Adipocyte (in vitro differentiated cells): ENCODE data around the gene ETFBKMT.
"Not testable (repeated sequence)": the region's sequence is repeated elsewhere in the genome, so short reads cannot be mapped to it uniquely, and the experiment has no call there.

ENCODE experiments used
- DNase-seq: peaks from one replicate; pipeline ENCODE4 v3.0.0-alpha.2; 2015; ENCODE audit warnings: low read depth
- H3K27me3 ChIP-seq: replicated peaks from 2 replicates; pipeline ENCODE4 v1.7.0; 2013; ENCODE audit warnings: mild to moderate bottlenecking, low read length, moderate library complexity; ENCODE audit not compliant: control insufficient read depth, insufficient read depth
- H3K36me3 ChIP-seq: 2 replicates; pipeline ENCODE4 v1.7.0; 2013; ENCODE audit warnings: low read length, mild to moderate bottlenecking, moderate library complexity; ENCODE audit not compliant: control insufficient read depth, insufficient read depth, severe bottlenecking
- H3K4me1 ChIP-seq: 2 replicates; pipeline ENCODE4 v1.7.0; 2013; ENCODE audit warnings: mild to moderate bottlenecking, low read length, moderate library complexity; ENCODE audit not compliant: control insufficient read depth, insufficient read depth
- H3K4me3 ChIP-seq: 2 replicates; pipeline ENCODE4 v1.7.0; 2013; ENCODE audit warnings: mild to moderate bottlenecking, low read length, moderate library complexity
- H3K9ac ChIP-seq: 2 replicates; pipeline ENCODE4 v1.7.0; 2013; ENCODE audit warnings: mild to moderate bottlenecking, low read length, moderate library complexity
- H3K9me3 ChIP-seq: 2 replicates; pipeline ENCODE4 v1.7.0; 2013; ENCODE audit warnings: mild to moderate bottlenecking, low read length, moderate library complexity; ENCODE audit not compliant: control insufficient read depth

Gene ETFBKMT

DNA sequence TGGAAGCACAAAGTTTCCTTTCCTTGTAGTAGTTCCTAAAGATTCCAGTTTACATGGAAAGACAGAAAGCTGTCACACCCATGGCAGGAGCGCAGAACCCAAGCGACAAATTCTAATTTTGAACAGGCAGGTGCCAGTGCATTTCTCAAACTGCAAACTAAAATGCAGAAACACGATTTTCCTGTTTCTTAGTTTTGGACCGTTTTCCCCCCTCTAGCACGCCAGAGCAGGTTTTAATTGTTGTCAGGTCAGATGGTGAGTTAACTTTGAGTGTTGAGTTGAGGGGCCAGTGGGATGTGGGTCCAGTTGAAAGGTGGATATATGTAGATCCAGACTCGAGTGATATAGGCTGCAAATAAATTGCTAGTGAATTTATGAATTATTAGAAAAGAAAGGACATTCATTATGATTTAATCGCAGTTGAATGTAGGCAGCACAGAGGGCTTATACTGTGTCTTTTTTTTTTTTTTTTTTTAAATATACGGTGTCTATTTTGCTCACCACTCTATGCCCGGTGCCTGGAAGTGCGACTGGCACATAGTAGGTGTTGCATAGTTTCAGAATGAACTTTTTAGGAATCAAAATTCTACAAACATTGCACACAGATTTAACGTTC, 909 bp upstream of the ETFBKMT start:
- H3K36me3 ChIP-seq, result peaks cover 7% of the 10 kb centered on the region
- peak overlapping the region; percentile 97 for H3K9ac ChIP-seq
- peaks cover 6% of the 10 kb centered on the region for H3K4me1 ChIP-seq
- H3K27me3 ChIP-seq, result no peaks in the 10 kb centered on the region
- peak overlapping the region; percentile 98 for H3K4me3 ChIP-seq
- no peak for DNase-seq
- H3K9me3 ChIP-seq, result no peaks in the 10 kb centered on the region

- Histone ChIP-seq H3K27me3 (no peaks in the 10 kb centered on the region), H3K9ac (no peak overlapping the region)
Measured at GRCh38 chr12:31662176-31662849, 2.8 kb downstream of the ETFBKMT start.

GRCh38 chr12:31663576-31663975, 4.1 kb downstream of the ETFBKMT start:
- H3K4me3 ChIP-seq, result no peak overlapping the region
- H3K9me3 ChIP-seq, result no peaks in the 10 kb centered on the region
- DNase-seq, result no peak
- peaks cover 2% of the 10 kb centered on the region for H3K4me1 ChIP-seq
- no peak overlapping the region for H3K9ac ChIP-seq
- H3K27me3 ChIP-seq, result no peaks in the 10 kb centered on the region
- peaks cover 7% of the 10 kb centered on the region for H3K36me3 ChIP-seq

More at GRCh38 chr12:31662176-31662849, 2.8 kb downstream of the ETFBKMT start:
- H3K36me3 ChIP-seq, result peaks cover 7% of the 10 kb centered on the region
- no peaks in the 10 kb centered on the region for H3K9me3 ChIP-seq
- peaks cover 6% of the 10 kb centered on the region for H3K4me1 ChIP-seq
- H3K4me3 ChIP-seq, result no peak overlapping the region
- DNase-seq, result no peak

- Histone ChIP-seq H3K4me3 (no peak overlapping the region), H3K9ac (no peak overlapping the region), H3K4me1 (no peaks in the 10 kb centered on the region), H3K27me3 (no peaks in the 10 kb centered on the region), H3K9me3 (peaks cover 4% of the 10 kb centered on the region), H3K36me3 (peaks cover 7% of the 10 kb centered on the region)
- DNase-seq, result no peak
Measured at GRCh38 chr12:31664038-31664437, 4.5 kb downstream of the ETFBKMT start.

DNA sequence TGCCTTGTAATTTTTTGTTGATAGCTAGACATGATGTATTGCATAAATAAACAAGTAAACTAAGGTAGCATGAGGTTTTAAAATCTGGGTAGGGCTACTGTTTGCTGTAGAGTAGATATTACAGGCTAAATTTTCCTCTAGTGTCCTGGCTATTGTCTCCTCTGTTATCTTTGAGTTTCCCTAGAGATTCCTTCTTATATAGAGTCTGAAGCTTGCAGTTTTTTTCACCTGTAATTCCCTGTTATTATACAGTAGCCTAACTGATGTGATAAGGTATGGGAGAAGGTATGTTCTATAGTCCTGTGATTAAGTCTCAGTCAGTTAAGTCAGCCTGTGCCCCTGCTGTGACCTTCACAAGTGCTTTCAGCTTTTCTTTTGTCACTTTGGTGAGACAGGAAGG, 9.5 kb downstream of the ETFBKMT start:
- no peak overlapping the region for H3K9ac ChIP-seq
- no peaks in the 10 kb centered on the region for H3K4me1 ChIP-seq
- H3K4me3 ChIP-seq, result peak overlapping the region; percentile 29
- peaks cover 9% of the 10 kb centered on the region for H3K9me3 ChIP-seq
- H3K36me3 ChIP-seq, result peaks cover 17% of the 10 kb centered on the region
- no peak for DNase-seq
- H3K27me3 ChIP-seq, result no peaks in the 10 kb centered on the region

DNA sequence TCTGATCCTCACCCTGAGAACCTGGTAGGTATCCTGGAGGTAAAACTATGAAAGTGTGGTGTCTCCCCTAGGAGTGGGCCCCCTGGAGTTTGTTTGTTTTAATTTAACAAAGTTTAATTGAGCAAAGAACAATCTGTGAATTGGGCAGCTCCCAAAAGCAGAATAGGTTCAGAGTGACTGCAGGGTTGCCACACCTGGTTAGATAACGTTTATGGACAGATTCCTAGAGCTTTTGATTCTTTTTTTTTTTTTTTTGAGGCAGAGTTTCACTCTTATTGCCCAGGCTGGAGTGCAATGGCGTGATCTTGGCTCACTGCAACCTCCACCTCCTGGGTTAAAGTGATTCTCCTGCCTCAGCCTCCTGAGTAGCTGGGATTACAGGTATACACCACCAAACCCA, 10.1 kb downstream of the ETFBKMT start:
- Histone ChIP-seq H3K36me3 (peaks cover 17% of the 10 kb centered on the region), H3K4me3 (peak overlapping the region; percentile 29)
- not testable (repeated sequence) for H3K9me3 ChIP-seq, H3K9ac ChIP-seq, H3K4me1 ChIP-seq, H3K27me3 ChIP-seq, DNase-seq

- no peak overlapping the region for H3K4me3 ChIP-seq
- H3K36me3 ChIP-seq, result peaks cover 17% of the 10 kb centered on the region
- no peak overlapping the region for H3K9ac ChIP-seq
- peaks cover 9% of the 10 kb centered on the region for H3K9me3 ChIP-seq
- no peaks in the 10 kb centered on the region for H3K4me1 ChIP-seq
- no peaks in the 10 kb centered on the region for H3K27me3 ChIP-seq
- DNase-seq, result no peak
Measured at GRCh38 chr12:31672521-31672920, 13.0 kb downstream of the ETFBKMT start.

DNA sequence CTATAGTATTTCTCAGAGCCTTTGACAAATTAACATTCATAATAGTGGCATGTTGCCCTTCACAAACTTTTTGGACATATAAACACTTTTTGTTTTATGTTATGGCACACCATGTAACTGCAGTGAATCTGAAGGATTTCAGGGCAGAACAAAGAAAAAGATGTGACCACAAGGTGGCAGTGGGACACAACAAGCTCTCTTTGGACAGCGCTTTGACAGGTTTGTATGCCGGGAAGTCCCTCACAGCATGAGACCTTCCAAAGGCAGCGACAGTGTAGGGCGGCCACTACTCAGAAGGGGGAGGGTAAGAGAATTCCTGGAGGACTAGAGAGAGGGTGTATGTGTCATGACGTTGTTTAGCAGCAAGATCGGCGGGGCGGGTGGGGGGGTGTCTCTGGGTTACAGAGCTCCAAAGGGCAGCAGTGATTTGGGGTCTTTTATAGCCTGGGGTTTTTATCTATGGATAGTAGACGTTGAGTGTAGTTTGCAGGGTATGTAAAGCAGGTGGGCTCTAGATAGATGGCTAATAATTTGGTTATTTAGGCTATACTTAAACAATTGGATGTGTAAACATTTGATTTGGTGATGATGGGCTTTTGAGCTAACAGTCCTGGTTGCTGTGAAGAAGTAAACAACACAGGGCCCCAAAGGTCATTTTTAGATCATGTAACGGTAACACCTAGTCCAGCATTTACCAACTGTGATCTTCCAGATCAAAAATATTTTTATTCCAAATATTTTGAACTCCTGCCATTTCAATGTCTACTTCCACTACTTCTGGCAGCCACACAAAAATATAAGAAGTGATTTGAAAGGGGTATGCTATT, 22.9 kb downstream of the ETFBKMT start:
- H3K4me1 ChIP-seq, result no peaks in the 10 kb centered on the region
- no peak overlapping the region for H3K9ac ChIP-seq
- DNase-seq, result peak; percentile 69
- no peaks in the 10 kb centered on the region for H3K36me3 ChIP-seq
- H3K27me3 ChIP-seq, result no peaks in the 10 kb centered on the region
- no peak overlapping the region for H3K4me3 ChIP-seq
- H3K9me3 ChIP-seq, result peaks cover 23% of the 10 kb centered on the region

- no peaks in the 10 kb centered on the region for H3K27me3 ChIP-seq
- H3K4me3 ChIP-seq, result no peak overlapping the region
- no peak for DNase-seq
- H3K9ac ChIP-seq, result no peak overlapping the region
- H3K4me1 ChIP-seq, result no peaks in the 10 kb centered on the region
- H3K36me3 ChIP-seq, result no peaks in the 10 kb centered on the region
- H3K9me3 ChIP-seq, result peaks cover 23% of the 10 kb centered on the region
Measured at GRCh38 chr12:31685801-31686200, 26.3 kb downstream of the ETFBKMT start.

- no peaks in the 10 kb centered on the region for H3K36me3 ChIP-seq
- peaks cover 23% of the 10 kb centered on the region for H3K9me3 ChIP-seq
- no peaks in the 10 kb centered on the region for H3K27me3 ChIP-seq
- DNase-seq, result no peak
- H3K4me3 ChIP-seq, result no peak overlapping the region
- H3K4me1 ChIP-seq, result no peaks in the 10 kb centered on the region
- no peak overlapping the region for H3K9ac ChIP-seq
Measured at GRCh38 chr12:31687101-31687527, 27.6 kb downstream of the ETFBKMT start.

DNA sequence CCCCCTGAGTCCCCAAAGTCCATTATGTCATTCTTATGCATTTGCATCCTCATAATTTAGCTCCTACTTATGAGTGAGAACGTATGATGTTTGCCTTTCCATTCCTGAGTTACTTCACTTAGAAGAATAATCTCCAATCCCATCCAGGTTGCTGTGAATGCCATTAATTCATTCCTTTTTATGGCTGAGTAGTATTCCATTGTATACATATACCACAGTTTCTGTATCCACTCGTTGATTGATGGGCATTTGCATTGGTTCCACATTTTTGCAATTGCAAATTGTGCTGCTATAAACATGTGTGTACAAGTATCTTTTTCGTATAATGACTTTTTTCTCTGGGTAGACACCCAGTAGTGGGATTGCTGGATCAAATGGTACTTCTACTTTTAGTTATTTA, 30.4 kb downstream of the ETFBKMT start:
- not testable (repeated sequence) for H3K36me3 ChIP-seq, H3K9ac ChIP-seq, DNase-seq, H3K4me1 ChIP-seq, H3K9me3 ChIP-seq, H3K4me3 ChIP-seq, H3K27me3 ChIP-seq
